Left hindlimb (tissue), 1 donor: ENCODE results near the gene FERMT3.
A peak's percentile ranks its signal among the peaks of the same experiment; 100 is the strongest.
"Not testable (repeated sequence)": the region's sequence is repeated elsewhere in the genome, so short reads cannot be mapped to it uniquely, and the experiment has no call there.

Experiments used
- DNase-seq: peaks from one replicate; pipeline ENCODE4 v3.0.0-alpha.2; 2018

FERMT3 gene

GRCh38 chr11:64237484-64237951, 31.0 kb downstream of the FERMT3 start:
- no peak for DNase-seq

- DNase-seq, result no peak
Observed at GRCh38 chr11:64238076-64238475, 31.6 kb downstream of the FERMT3 start.

DNA sequence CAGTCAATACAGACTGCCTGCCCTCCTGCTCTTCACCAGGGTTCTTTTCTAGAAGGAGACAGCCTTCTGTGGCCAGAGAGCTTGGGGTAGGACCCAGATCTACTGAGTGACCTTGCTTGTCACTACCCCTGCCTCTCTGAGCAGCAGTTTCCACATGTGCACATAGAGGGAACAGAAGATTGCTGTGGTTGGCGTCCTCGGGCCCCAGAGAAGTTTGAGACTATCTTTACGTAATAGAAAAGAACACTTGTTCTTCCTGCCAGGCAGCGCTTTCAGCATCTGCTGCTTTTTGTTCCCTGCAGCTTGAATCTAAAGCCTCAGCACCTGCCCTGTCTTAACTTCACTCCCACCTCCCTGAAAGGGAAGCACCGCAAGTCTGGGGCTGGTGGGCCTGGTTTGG, 32.5 kb downstream of the FERMT3 start:
- no peak for DNase-seq

DNA sequence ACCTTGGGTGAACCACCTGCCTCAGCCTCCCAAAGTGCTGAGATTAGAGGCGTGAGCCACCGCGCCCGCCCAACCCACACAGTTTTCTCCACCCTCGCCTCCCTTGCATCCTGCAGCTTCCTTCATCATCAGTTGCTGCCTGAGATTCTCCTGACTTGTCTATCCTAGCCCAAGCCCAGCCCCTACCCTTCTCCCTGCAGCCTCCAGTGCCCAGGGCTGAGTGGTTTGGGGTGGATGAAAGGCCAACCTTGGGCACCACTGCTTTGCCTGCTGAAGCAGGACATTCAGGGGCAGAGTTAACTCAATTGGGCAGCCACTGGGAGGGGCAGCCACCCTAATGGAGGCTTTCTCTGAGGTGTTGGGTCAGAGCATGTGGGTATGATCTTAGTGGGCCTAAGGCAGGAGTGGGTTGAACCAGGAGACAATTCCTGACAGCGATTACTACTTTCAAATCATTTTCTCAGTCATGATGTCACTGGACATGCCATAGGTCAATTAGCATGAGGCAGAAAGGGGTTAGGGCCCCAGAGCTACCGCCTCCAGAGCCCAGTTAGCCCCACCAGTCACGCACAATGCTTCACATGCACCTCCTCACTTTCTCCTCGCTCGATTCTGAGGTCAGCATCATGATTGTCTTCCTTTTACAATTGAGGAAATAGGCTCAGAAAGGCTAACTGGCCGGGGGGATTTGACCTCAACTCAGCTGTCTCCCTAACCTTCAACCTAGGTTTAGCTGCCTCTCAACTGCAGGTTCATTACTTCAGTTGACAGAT, 33.3 kb downstream of the FERMT3 start:
- no peak for DNase-seq

DNA sequence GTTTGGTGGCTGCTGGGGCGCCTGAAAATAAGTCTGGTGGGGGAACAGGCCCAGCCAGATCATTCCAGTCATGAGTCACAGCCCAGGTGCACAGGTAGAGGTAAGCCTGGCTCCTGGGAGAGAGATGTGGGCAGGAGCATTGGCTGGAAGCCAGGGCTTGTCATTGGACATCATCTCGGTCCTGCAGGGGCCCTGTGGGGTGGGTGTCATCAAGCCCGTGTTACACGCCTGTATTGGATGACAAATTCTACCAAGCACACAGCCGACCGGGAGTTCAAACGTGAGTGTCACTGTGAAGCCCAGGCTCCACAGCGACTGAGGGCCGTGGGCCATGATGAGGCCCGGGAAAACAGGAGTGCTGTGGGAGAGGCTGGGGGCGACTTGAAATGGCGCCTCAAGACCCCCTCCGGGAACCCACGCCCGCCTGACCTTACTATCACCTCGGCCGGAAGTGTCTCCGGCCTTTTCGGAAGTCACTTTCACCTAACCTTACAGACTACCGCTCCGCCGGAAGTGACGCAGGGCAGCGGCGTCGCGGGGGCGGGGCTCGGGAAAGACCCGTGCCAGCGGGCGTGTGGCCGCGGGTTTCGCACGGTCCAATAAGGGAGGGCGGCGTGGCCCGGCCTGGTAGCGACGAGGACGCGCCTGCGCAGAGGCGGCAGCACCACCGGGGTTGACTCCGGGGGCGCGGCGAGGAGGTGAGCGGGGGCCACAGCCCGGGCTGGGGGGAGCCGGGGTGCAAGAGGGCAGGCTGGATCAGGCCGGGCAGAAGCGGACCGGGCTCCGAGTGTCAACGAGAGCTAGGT, 34.1 kb downstream of the FERMT3 start, which contains the start of gene FKBP2:
Gene FKBP2 (plus strand): TSS at position 661 of the 806 bp plus-strand sequence. CDS start 1,293 bp downstream, outside the sequence.
- DNase-seq, result peak; percentile 99

DNA sequence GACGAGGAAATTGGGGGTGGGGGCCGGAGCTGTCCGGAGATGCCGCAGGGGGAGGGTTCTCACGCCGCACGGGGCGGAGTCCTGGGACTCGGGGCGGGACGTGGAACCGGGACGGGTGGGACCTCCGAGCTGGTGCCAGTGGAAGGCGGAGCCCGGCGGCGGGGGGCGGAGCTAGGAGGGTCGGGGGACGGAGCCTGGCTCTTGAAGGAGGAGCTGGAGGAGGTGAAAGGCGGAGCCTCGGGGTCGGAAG, 34.6 kb downstream of the FERMT3 start:
- DNase-seq, result peak; percentile 100

GRCh38 chr11:64241491-64242374, 35.2 kb downstream of the FERMT3 start:
- DNase-seq, result peak; percentile 77

- no peak for DNase-seq
Observed at GRCh38 chr11:64243236-64243854, 36.8 kb downstream of the FERMT3 start.

DNA sequence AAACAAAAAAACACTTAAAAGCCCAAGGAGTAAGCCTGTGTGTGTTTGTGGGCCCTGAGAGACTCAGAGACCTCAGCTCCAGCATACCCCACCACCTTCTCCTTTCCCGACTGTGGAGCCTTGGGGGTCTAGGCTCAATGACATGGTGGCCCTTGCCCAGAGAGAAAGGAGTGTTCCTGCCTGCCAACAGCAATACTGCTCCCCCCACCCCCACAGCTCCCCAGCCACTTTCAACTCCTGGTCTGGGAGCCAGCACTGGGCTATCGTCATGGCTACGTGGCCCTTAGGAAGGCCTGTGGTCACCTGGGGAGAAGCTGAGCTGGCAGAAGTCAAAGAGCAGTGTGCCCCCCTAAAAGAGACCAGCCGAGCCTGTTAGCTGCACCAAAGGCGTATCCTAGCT, 37.6 kb downstream of the FERMT3 start:
- no peak for DNase-seq

DNA sequence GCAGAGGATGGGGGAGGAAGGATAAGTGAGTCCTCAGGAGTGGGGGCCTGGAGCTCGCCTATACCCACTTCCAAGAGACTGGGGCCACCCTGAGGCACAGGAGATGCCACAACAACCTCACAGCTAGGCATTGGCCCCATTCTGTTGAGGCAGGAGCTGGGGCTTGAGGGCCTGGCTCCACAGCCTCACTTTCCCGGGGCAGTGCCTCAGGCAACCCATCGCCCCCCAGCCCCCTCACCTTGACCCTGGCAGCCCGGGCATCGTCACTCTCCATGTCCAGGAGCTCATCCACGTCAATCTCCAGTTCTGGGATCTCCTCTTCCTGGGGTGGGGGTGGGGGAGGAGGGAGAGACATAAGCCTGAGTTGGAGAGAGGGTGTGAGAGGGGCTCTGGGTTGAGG, 38.4 kb downstream of the FERMT3 start:
- DNase-seq, result no peak

DNA sequence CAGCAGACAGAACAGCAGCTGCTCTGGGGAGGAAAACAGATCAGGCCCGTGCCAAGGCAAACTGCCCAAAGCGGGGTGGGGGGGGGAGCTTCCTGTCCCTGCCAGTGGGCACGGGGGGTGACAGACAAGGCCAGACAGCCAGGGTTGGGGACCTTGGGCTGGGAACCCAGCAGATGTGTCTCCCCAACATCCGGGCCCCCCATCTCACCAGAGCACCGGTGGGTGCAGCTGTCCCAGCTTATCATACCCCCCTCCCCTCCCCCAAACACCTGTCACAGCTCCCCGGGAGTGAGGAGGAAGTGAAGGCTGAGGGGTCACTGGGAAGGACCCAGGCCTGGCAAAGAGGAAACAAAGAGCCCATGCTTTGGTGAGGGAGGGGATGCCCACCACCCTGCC, 38.9 kb downstream of the FERMT3 start:
- peak; percentile 81 for DNase-seq

DNA sequence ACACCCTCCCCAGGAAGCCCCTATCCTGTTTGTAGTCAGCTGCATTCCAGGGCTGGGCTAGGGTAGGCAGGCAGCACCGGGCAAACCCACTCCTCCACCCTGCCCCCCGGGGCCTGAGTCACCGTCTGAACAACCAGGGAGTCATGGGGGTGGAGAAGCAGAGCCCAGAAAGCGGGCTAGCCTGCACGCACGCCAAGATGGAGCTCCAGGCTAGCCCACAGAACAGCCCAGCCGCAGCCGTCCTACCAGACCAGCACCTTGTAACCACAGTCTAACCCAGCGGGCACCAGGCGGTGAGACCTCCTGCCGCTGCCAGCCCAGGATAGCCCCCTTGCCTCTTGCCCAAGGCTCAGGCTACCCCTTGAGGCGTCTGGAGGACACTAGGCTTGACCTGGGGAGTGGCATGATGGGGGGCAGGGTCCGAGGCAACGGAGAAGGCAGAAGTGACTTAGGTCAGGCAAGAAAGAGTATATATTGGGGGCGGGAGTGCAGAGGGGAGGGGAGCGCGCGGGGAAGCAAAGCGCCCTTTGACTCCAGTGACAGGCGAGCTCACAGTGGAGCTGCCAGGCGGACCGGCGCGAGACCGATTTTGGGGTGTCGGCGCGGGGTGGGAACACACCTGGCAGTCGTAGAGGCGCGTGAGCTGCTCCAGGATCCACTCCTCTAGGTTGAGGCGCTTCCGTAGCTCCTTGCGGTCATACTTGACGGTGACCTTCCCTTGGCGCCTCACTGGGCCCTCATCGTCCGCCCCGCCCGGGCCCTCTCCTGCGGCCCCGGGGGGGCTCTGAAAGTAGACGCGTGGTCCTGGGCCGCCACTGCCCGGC, 39.5 kb downstream of the FERMT3 start:
- peak; percentile 82 for DNase-seq

DNA sequence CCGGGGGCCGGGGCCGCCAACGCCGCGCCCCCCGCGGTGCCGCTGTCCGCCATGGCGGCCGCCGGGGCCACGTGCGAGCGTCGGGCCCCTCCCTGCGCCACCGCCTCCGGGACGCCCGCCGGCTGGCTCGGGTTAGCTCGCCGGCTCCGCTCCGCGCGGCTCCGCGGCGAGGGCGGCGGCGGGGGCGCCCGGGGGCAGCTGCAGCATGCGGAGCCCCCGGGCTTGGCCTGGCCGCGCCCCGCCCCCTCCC, 40.0 kb downstream of the FERMT3 start:
- DNase-seq, result not testable (repeated sequence)

GRCh38 chr11:64246871-64247728, 40.6 kb downstream of the FERMT3 start, which contains the start of gene PPP1R14B:
TSS of gene PPP1R14B (minus strand) at chr11:64246943. CDS start at chr11:64246673, 270 bp downstream.
- peak; percentile 93 for DNase-seq

GRCh38 chr11:64247729-64248531, 41.4 kb downstream of the FERMT3 start:
- no peak for DNase-seq

DNA sequence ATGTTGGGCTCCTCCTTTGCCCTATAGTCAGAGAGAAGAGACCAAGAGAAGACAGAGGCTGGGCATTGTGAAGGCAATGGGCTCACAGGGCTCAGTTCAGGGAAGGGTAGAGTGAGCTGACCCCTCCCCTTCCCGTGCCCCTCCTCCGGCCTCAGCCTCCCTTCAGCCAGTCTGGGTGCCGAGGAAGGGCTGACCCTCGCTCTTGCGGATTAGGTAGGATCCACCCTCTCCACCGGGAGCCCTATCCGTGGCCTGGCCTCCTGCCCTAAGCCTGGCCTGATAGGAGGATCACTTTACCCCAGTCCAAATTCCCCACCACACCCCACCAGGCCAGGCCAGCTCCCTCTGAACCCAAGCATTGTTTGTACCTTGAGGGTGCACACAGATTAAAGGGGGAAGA, 42.1 kb downstream of the FERMT3 start:
- no peak for DNase-seq

DNA sequence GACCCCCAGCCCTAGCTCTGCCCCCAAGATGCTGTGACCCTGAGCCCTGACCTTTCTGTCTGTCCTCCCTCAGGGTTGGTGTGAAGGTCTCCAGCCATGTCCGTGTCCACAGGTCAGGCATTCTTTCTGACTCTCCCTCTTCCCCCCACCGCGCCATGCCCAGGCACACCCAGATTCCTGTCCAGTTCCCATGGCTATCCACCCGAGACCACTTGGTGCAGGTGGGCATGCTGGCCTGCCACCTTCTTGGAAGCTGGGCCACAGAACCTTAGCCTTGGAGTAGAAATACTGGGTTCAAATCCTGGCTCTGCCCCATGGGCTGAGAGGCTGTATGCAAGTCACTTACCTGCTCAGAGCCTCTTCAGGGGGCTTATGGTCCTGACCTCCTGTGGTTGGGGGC, 42.5 kb downstream of the FERMT3 start:
- DNase-seq, result no peak

DNA sequence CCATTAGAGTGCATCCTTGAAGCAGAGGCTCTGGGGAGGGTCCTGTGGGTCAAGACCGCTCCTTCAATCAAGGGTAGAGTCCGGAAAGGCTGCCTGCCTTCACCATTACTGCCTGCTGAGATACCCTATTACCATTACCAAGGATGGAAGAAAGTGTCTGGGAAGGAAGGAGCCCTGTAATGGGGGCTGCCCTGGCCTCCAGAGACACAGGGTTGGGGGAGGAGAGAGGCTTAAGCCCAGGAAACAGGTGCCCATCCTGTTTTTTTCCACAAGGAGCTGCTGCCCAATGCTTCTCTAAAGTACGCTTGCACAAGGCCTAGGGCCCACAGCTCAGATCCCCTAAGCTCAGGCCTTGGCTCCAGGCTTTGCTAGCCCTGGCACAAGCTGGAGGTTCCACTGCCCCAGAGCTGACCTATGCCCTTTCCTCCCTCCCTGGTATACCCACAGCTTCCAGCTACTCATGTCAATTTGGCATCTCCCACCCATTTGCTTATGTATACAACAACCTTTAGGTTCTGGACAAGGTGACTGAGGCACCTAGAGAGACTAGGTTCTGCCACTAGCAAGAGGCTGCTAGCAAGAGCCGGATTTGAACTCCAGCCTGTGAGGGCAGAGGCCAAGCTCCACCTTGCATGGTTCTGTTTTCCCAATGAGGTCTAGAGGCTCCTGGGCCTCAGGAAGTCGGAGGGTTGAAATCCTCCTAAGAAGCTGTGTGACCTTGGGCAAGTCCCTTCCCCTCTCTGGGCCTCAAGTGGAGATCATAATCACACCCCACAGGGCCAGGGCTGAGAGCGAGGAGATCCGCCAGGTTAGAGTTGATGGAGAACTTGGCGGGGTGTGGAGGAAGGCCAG, 43.3 kb downstream of the FERMT3 start:
- no peak for DNase-seq

- no peak for DNase-seq
Observed at GRCh38 chr11:64250415-64251015, 44.0 kb downstream of the FERMT3 start.
